HS-5 (cell line): Measurements from ENCODE around the gene KLHDC2.
"Not testable (repeated sequence)": the region's sequence is repeated elsewhere in the genome, so short reads cannot be mapped to it uniquely, and the experiment has no call there.

Source experiments
- DNase-seq: peaks from one replicate; pipeline ENCODE4 v3.0.0-alpha.2; 2012; ENCODE audit warnings: low read depth

Gene KLHDC2

DNA sequence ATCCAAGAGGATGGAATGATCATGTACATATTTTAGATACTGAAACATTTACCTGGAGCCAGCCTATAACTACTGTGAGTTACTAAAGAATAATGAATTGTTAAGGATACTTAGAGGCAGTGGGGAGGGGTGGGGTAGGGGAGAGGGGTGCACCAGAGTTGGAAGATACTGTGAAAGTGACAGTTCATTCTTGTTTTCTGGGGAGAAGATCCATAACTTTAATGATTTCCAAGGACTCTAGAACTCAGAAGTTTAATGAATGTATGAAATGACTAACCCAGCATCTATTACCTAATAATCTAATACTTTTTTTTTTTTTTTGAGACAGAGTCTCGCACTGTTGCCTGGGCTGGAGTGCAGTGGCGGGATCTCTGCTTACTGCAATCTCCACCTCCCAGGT is 10.5 kb downstream of the KLHDC2 start:
- no peak for DNase-seq

DNA sequence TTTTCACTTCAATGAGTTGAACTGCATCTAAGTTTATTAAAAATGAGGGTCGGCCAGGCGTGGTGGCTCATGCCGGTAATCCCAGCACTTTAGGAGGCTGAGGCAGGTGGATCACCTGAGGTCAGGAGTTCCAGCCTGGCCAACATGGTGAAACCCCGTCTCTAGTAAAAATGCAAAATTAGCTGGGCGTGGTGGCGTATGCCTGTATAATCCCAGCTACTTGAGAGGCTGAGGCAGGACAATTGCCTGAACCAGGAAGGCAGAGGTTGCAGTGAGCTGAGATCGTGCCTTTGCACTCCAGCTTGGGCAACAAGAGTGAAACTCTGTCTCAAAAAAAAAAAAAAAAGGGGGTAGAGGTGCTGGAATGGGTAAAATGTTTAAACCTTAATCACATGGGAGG is 13.1 kb downstream of the KLHDC2 start:
- not testable (repeated sequence) for DNase-seq

DNA sequence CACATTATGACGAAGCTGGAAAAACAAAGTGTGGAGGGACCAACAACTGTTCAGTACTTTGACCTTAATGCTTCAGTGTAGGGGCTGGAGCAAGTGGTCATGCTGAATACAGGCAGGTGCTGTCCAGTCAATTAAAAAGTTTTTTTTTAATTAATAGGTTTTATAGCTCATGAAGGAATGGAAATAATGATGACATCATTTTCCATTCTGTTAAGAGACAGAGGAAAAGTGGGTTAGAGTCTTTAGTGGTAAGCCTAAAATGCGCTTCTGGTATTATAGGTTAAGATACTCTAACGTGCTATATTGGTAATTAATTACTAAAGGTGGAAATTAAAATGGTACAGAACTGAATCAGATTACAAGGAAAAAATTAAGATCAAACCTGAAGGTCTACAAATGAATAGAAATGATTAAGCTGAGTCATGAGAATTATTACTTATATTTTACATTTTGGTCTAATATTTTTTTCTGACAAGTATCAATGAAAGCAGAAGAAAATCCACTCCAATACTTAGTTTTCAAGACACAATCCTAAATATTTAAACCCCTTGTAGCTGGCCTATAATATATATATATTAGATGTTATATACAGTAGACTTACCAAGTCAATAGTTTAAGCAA is 15.6 kb downstream of the KLHDC2 start:
- no peak for DNase-seq

DNA sequence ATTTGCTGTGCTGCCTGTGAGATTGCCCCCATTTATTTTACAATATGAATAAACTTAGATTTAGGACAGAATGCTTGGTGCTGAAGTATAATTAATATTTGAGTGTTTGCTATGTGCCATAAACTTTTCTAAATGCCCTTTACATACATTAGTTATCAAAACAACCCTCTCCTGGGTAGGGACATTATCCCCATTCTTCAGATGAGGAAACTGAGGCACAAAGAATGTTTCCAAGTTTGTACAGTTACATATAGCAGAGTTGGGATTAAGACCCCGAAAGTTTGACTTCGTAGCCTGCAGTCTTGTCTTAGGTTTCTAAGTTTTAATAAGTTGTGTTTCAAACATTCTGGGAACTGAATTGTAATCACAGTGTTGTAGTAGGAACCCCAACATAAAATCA is 18.4 kb downstream of the KLHDC2 start:
- DNase-seq = no peak

DNA sequence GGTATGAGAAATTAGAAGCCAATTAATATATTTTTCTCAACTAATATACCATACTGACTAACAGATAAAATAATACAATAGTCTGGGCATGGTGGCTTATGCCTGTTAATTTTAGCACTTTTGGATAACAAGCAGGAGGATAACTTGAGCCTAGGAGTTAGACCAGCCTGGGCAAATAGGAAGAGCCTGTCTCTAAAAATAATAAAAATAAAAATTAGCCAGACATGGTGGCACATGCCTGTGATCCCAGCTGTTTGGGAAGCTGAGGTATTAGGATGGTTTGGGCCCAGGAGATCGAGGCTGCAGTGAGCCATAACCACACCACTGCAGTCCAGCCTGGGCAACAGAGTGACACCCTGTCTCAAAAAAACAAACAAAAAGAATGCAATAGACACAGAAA is 24.7 kb downstream of the KLHDC2 start:
- DNase-seq = no peak

DNA sequence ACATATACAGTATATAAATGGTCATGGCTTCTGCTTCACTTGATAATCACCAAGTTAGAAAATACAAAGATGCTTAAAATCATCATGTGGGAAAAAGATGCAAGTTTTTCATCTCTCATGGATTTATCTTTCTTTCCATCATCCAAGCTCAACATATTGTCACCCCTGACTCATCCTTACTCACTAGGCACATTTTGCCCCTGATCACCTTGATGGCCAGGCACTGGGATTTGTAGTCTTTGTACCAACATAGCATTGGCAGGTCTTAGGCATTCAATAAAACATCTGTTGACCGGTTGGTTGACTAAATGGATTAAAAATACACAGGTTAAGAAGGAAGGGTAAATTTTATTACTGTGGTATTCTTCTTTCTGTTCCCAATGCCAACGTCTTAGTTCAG is 28.1 kb downstream of the KLHDC2 start:
- DNase-seq = no peak

DNA sequence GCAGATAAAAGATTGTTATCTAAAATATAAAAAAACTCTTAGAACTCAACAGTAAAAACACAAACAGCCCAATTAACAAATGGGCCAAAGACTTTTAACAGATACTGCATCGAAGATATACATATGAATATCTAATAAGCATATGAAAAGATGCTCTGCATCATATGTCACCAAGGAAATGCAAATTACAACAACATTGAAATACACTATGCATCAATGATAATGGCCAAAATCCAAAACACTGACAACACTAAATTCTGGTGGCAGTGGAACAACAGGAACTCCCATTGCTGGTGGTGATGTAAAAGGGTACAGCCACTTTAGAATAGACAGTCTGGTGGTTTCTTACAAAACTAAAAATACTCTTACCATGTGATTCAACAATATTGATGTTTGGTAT is 40.8 kb downstream of the KLHDC2 start:
- no peak for DNase-seq

DNA sequence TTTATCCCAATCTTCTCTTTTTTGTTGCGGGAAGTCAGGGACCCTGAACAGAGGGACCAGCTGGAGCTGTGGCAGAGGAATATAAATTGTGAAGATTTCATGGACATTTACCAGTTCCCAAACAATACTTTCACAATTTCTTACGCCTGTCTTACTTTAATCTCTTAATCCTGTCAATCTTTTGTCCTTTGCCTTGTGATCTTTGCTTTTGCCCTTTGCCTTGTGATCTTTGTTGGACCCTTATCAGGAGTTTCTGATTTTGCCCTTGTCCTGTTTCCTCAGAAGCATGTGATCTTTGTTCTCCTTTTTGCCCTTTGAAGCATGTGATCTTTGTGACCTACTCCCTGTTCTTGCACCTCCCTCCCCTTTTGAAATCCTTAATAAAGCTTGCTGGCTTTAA is 48.2 kb downstream of the KLHDC2 start:
- not testable (repeated sequence) for DNase-seq

DNA sequence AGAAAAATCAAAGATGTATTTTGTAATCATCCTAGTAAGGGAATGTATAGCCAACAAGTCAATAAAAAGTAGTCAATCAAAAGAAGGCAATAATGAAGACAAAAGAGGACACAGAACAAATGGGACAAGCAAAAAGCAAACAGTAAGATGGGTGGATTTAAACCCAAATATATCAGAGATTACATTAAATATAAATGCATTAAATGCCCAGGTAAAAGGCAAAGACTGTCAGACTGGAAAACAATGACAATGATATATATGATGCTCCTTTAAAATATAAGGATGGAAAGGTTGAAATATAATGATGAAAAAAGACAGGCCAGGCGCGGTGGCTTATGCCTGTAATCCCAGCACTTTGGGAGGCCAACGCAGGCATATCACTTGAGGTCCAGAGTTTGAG is 48.9 kb downstream of the KLHDC2 start:
- no peak for DNase-seq

DNA sequence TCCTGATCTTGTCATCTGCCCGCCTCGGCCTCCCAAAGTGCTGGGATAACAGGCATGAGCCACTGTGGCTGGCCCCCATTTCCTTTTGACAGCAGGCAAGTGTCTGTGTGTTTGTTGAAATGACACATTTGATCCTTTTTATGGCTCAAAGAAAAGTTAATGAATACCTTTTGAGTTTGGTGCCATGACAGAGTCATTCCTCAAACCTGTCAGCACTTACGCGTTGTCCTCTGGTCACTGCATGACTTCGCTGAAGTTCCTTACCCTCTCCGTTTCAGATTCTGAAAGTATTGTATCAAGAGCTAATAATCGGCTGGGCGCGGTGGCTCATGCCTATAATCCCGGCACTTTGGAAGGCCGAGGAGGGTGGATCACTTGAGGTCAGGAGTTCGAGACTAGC is 52.2 kb downstream of the KLHDC2 start:
- no peak for DNase-seq

DNA sequence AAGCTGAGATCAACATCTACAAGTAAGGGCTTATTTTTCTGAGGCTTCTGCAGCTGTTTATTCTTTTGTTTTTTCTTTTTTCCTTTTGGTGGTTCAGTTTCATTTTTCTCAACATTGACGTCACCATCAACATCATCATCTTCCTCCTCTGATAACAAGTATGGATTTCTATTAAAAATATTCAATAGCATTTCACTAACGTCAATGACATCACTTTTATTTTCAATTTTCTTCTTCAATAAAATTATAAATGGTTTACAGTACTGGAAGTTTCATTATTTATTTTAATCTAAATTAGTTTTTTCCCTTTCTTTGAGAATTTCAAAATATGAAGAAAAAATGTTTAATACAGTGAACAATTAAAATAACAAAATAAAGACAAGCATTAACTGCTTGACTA is 60.7 kb downstream of the KLHDC2 start:
- no peak for DNase-seq
